ENCODE measurements around the gene GPLD1.
"Not testable (repeated sequence)": the region's sequence is repeated elsewhere in the genome, so short reads cannot be mapped to it uniquely, and the experiment has no call there.

Gene GPLD1

DNA sequence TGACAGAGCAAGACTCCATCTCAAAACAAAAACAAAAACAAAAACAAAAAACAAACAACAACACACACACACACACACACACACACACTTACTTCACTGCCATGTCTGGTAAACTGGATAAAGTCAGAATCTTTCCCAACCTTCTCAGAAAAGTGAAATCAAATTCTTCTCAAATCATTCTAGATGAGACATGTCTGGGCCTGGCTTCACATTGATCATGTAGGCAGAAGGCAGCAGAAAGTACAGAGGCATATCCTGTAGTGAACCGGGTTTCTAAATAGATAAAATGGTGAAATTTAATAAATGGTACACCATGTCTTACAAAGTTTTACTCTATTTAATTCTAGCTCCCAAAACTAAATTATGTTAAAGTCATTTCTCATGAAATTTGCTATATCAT is 101.6 kb downstream of the GPLD1 start:
- Histone ChIP-seq H3K4me2 (ENCODE audit: low read length) (no peak overlapping the region), H3K36me3 (ENCODE audit: control insufficient read depth, low read length) (no peaks in the 10 kb centered on the region), H4K20me1 (ENCODE audit: control insufficient read depth, insufficient read depth, low read depth, low read length) (no peaks in the 10 kb centered on the region), H3K9me2 (replicated peaks; ENCODE audit: control insufficient read depth, low read length) (no peaks in the 10 kb centered on the region), H3K4me3 (ENCODE audit: low read length) (no peak overlapping the region), H3K79me2 (ENCODE audit: control insufficient read depth, low read length) (no peaks in the 10 kb centered on the region), H3K27ac (ENCODE audit: low read depth, low read length) (no peak overlapping the region), H3F3A (ENCODE audit: control insufficient read depth, insufficient read depth) (no peaks in the 10 kb centered on the region), H3K9me3 (ENCODE audit: control insufficient read depth, insufficient read depth, low read length) (no peaks in the 10 kb centered on the region), H3K4me1 (ENCODE audit: control insufficient read depth, low read length) (no peaks in the 10 kb centered on the region), H3K27me3 (ENCODE audit: control insufficient read depth, low read length) (0 out of 2 replicates have a peak, but pooled peaks cover 2% of the 10 kb centered on the region)
- TF ChIP-seq, protein P1, sequence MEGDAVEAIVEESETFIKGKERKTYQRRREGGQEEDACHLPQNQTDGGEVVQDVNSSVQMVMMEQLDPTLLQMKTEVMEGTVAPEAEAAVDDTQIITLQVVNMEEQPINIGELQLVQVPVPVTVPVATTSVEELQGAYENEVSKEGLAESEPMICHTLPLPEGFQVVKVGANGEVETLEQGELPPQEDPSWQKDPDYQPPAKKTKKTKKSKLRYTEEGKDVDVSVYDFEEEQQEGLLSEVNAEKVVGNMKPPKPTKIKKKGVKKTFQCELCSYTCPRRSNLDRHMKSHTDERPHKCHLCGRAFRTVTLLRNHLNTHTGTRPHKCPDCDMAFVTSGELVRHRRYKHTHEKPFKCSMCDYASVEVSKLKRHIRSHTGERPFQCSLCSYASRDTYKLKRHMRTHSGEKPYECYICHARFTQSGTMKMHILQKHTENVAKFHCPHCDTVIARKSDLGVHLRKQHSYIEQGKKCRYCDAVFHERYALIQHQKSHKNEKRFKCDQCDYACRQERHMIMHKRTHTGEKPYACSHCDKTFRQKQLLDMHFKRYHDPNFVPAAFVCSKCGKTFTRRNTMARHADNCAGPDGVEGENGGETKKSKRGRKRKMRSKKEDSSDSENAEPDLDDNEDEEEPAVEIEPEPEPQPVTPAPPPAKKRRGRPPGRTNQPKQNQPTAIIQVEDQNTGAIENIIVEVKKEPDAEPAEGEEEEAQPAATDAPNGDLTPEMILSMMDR (IDR thresholded peaks at IDR 0.05; ENCODE audit: low read depth, low read length, poor library complexity, severe bottlenecking) = no peak
- TF ChIP-seq EZH2phosphoT487 (IDR thresholded peaks at IDR 0.05; ENCODE audit: borderline replicate concordance, low read length) = no peak

DNA sequence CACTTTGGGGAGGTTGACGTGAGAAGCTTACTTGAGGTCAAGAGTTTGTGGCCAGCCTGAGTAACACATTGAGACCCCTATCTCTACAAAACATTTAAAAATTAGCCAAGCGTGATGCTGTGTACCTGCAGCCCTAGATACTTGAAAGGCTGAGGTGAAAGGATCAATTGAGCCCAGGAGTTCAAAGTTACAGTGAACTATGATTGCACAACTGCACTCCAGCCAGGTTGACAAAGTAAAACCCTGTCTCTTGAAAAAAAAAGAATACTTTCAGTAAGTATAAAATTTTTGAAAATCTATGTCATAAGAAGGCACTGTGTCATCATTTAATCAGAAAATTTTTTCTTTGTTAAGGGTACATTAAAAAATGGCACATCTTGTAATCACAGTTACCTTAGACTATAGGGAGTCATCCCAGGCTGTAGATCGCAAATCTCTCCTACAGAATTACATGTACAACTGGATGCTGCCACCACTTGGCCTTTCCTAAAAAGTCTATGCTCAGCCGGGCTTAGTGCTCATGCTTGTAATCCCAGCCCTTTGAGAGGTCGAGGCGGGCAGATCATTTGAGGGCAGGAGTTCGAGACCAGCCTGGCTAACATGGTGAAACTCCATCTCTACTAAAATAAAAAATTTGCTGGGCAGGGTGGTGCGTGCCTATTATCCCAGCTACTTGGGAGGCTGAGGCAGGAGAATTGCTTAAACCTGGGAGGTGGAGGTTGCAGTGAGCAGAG is 103.7 kb downstream of the GPLD1 start:
- no peak overlapping the region for H3K4me3 ChIP-seq (ENCODE audit: low read length)
- H3K9me3 ChIP-seq (ENCODE audit: control insufficient read depth, insufficient read depth, low read length) = no peaks in the 10 kb centered on the region
- H3K9me2 ChIP-seq (replicated peaks; ENCODE audit: control insufficient read depth, low read length) = no peaks in the 10 kb centered on the region
- H3K4me1 ChIP-seq (ENCODE audit: control insufficient read depth, low read length) = no peaks in the 10 kb centered on the region
- H3K27me3 ChIP-seq (ENCODE audit: control insufficient read depth, low read length) = no peaks in the 10 kb centered on the region
- H3F3A ChIP-seq (ENCODE audit: control insufficient read depth, insufficient read depth) = no peaks in the 10 kb centered on the region
- no peak for TF ChIP-seq EZH2phosphoT487 (IDR thresholded peaks at IDR 0.05; ENCODE audit: borderline replicate concordance, low read length)
- TF ChIP-seq, protein P1 (IDR thresholded peaks at IDR 0.05; ENCODE audit: low read depth, low read length, poor library complexity, severe bottlenecking) = no peak
- no peaks in the 10 kb centered on the region for H3K36me3 ChIP-seq (ENCODE audit: control insufficient read depth, low read length)
- no peak overlapping the region for H3K4me2 ChIP-seq (ENCODE audit: low read length)
- H3K79me2 ChIP-seq (ENCODE audit: control insufficient read depth, low read length) = no peaks in the 10 kb centered on the region
- H3K27ac ChIP-seq (ENCODE audit: low read depth, low read length) = no peak overlapping the region
- H4K20me1 ChIP-seq (ENCODE audit: control insufficient read depth, insufficient read depth, low read depth, low read length) = no peaks in the 10 kb centered on the region

DNA sequence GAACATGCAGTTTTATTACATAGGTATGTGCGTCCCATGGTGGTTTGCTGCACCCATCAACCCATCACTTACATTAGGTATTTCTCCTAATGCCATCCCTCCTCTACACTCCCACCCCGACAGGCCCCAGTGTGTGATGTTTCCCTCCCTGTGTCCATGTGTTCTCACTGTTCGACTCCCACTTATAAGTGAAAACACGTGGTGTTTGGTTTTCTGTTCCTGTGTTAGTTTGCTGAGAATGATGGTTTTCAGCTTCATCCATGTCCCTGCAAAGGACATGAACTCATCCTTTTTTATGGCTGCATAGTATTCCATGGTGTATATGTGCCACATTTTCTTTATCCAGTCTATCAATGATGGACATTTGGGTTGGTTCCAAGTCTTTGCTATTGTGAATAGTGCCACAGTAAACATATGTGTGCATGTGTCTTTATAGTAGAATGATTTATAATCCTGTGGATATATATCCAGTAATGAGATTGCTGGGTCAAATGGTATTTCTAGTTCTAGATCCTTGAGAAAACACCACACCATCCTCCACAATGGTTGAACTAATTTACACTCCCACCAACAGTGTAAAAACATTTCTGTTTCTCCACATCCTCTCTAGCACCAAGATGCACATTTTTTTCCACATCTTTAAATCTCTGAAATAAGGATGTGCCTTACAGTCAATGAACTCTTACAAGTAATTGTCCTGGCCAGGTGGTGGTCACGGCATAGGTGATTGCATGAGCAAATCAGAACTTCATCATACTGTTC is 104.8 kb downstream of the GPLD1 start:
- not testable (repeated sequence) for H3K9me2 ChIP-seq (replicated peaks; ENCODE audit: control insufficient read depth, low read length); H3K27ac ChIP-seq (ENCODE audit: low read depth, low read length); H3F3A ChIP-seq (ENCODE audit: control insufficient read depth, insufficient read depth); H3K36me3 ChIP-seq (ENCODE audit: control insufficient read depth, low read length); H3K4me2 ChIP-seq (ENCODE audit: low read length); H3K9me3 ChIP-seq (ENCODE audit: control insufficient read depth, insufficient read depth, low read length); H4K20me1 ChIP-seq (ENCODE audit: control insufficient read depth, insufficient read depth, low read depth, low read length); H3K4me3 ChIP-seq (ENCODE audit: low read length); H3K27me3 ChIP-seq (ENCODE audit: control insufficient read depth, low read length); H3K79me2 ChIP-seq (ENCODE audit: control insufficient read depth, low read length); H3K4me1 ChIP-seq (ENCODE audit: control insufficient read depth, low read length)

DNA sequence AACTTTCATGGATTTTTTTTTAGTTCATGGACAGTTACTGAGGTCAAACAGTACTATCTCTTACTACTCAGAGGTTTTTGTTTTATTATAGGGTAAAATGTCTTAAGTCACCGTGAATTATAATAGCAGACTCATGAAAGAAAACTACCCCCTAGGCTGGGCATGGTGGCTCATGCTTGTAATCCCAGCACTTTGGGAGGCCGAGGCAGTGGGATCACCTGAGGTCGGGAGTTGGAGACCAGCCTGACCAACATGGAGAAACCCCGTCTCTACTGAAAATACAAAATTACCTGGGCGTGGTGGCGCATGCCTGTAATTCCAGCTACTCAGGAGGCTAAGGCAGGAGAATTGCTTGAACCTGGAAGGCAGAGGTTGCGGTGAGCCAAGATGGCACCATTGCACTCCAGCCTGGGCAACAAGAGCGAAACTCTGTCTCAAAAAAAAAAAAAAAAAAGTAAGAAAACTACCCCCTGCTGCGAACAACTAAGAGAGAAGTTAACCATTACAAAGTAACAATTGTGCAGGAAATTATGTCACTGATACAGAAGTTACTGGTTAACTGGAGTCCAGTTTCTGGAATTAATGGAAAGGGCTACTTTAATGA is 106.4 kb downstream of the GPLD1 start:
- not testable (repeated sequence) for H3K9me2 ChIP-seq (replicated peaks; ENCODE audit: control insufficient read depth, low read length); H3K9me3 ChIP-seq (ENCODE audit: control insufficient read depth, insufficient read depth, low read length); H3K27me3 ChIP-seq (ENCODE audit: control insufficient read depth, low read length); H3K79me2 ChIP-seq (ENCODE audit: control insufficient read depth, low read length); H3K36me3 ChIP-seq (ENCODE audit: control insufficient read depth, low read length); H3F3A ChIP-seq (ENCODE audit: control insufficient read depth, insufficient read depth); H3K4me2 ChIP-seq (ENCODE audit: low read length); H3K4me1 ChIP-seq (ENCODE audit: control insufficient read depth, low read length); H3K27ac ChIP-seq (ENCODE audit: low read depth, low read length); H4K20me1 ChIP-seq (ENCODE audit: control insufficient read depth, insufficient read depth, low read depth, low read length); H3K4me3 ChIP-seq (ENCODE audit: low read length)
